H9 (cell line): ENCODE data around the gene TP73. TPM values are rescaled to one million over a fixed set of nuclear protein-coding genes. Genes with fewer than 3 reads are reported as not detected.

Experiments
- DNase-seq: peaks from one replicate; pipeline ENCODE4 v3.0.0-alpha.2; 2017
- H2AFZ ChIP-seq: one replicate; pipeline ENCODE4 v1.6.1; 2013; ENCODE audit warnings: mild to moderate bottlenecking, low read length, control low read depth, moderate library complexity
- H2AK5ac ChIP-seq: 2 replicates; pipeline ENCODE4 v1.6.1; 2013; ENCODE audit warnings: low read length, control low read depth, mixed read lengths; ENCODE audit not compliant: insufficient read length
- H2BK120ac ChIP-seq: one replicate; pipeline ENCODE4 v1.6.1; 2013; ENCODE audit warnings: low read depth, mild to moderate bottlenecking, low read length, control low read depth, inconsistent platforms; ENCODE audit not compliant: poor library complexity, severe bottlenecking
- H2BK12ac ChIP-seq: 2 replicates; pipeline ENCODE4 v1.6.1; 2013; ENCODE audit warnings: low read length, control low read depth, mixed read lengths, low read depth; ENCODE audit not compliant: insufficient read length
- H2BK15ac ChIP-seq: 2 replicates; pipeline ENCODE4 v1.6.1; 2013; ENCODE audit warnings: low read depth, low read length, control low read depth
- H2BK20ac ChIP-seq: one replicate; pipeline ENCODE4 v1.6.1; 2013; ENCODE audit warnings: low read depth, mild to moderate bottlenecking, low read length, control low read depth, inconsistent platforms; ENCODE audit not compliant: poor library complexity, severe bottlenecking
- H2BK5ac ChIP-seq: 2 replicates; pipeline ENCODE4 v1.6.1; 2013; ENCODE audit warnings: low read length, control low read depth, mixed read lengths; ENCODE audit not compliant: insufficient read length
- H3K14ac ChIP-seq: 2 replicates; pipeline ENCODE4 v1.6.1; 2013; ENCODE audit warnings: low read length, control low read depth; ENCODE audit not compliant: insufficient read depth
- H3K18ac ChIP-seq: 2 replicates; pipeline ENCODE4 v1.6.1; 2013; ENCODE audit warnings: low read depth, mild to moderate bottlenecking, mixed read lengths, low read length, control low read depth; ENCODE audit not compliant: insufficient read length
- H3K23ac ChIP-seq: 2 replicates; pipeline ENCODE4 v1.6.1; 2013; ENCODE audit warnings: low read length, control low read depth, mixed read lengths, low read depth; ENCODE audit not compliant: insufficient read length
- H3K23me2 ChIP-seq: 2 replicates; pipeline ENCODE4 v1.6.1; 2013; ENCODE audit warnings: low read depth, mild to moderate bottlenecking, mixed read lengths, low read length, control low read depth; ENCODE audit not compliant: insufficient read length, poor library complexity, severe bottlenecking
- H3K27ac ChIP-seq: 2 replicates; pipeline ENCODE4 v1.5.1; 2013; ENCODE audit warnings: low read length, control low read depth, mixed read lengths, low read depth; ENCODE audit not compliant: insufficient read length
- H3K27me3 ChIP-seq: 2 replicates; pipeline ENCODE4 v1.6.1; 2013; ENCODE audit warnings: low read length, control low read depth, inconsistent platforms; ENCODE audit not compliant: insufficient read depth
- H3K4ac ChIP-seq: 2 replicates; pipeline ENCODE4 v1.6.1; 2013; ENCODE audit warnings: low read depth, mild to moderate bottlenecking, control low read depth, inconsistent platforms, low read length, moderate library complexity
- H3K4me1 ChIP-seq: 2 replicates; pipeline ENCODE4 v1.6.1; 2013; ENCODE audit warnings: low read length, control low read depth, inconsistent platforms; ENCODE audit not compliant: insufficient read depth
- H3K4me2 ChIP-seq: 2 replicates; pipeline ENCODE4 v1.6.1; 2013; ENCODE audit warnings: low read length, control low read depth, mixed read lengths; ENCODE audit not compliant: insufficient read length, insufficient read depth
- H3K56ac ChIP-seq: 2 replicates; pipeline ENCODE4 v1.6.1; 2013; ENCODE audit warnings: low read depth, mild to moderate bottlenecking, mixed read lengths, low read length, control low read depth; ENCODE audit not compliant: insufficient read length
- H3K79me1 ChIP-seq: 2 replicates; pipeline ENCODE4 v1.6.1; 2013; ENCODE audit warnings: low read depth, mild to moderate bottlenecking, moderate library complexity, low read length, control low read depth, inconsistent platforms; ENCODE audit not compliant: insufficient read depth, poor library complexity, severe bottlenecking
- H3K79me2 ChIP-seq: 2 replicates; pipeline ENCODE4 v1.6.1; 2013; ENCODE audit warnings: low read length, control low read depth, inconsistent platforms; ENCODE audit not compliant: insufficient read depth
- H3K9ac ChIP-seq: 2 replicates; pipeline ENCODE4 v1.6.1; 2013; ENCODE audit warnings: low read length, control low read depth, mixed read lengths; ENCODE audit not compliant: insufficient read length; ENCODE audit errors: extremely low read depth
- H3K9me3 ChIP-seq: one replicate; pipeline ENCODE4 v1.6.1; 2013; ENCODE audit warnings: low read depth, low read length, inconsistent platforms; ENCODE audit not compliant: control insufficient read depth
- H3T11ph ChIP-seq: one replicate; pipeline ENCODE4 v1.6.1; 2013; ENCODE audit warnings: mild to moderate bottlenecking, low read length, control low read depth, inconsistent platforms
- H4K20me1 ChIP-seq: one replicate; pipeline ENCODE4 v1.6.1; 2013; ENCODE audit not compliant: control insufficient read depth, insufficient read length, insufficient read depth
- H4K5ac ChIP-seq: 2 replicates; pipeline ENCODE4 v1.6.1; 2013; ENCODE audit warnings: low read depth, mild to moderate bottlenecking, mixed read lengths, low read length, control low read depth; ENCODE audit not compliant: insufficient read length
- H4K8ac ChIP-seq: replicated peaks from 2 replicates; pipeline ENCODE4 v1.6.1; 2013; ENCODE audit warnings: low read length, control low read depth, mixed read lengths, low read depth; ENCODE audit not compliant: insufficient read length
- H4K91ac ChIP-seq: 2 replicates; pipeline ENCODE4 v1.6.1; 2013; ENCODE audit warnings: low read depth, mild to moderate bottlenecking, moderate library complexity, mixed read lengths, low read length, control low read depth; ENCODE audit not compliant: insufficient read length
- H3K27ac Mint-ChIP-seq, 3 experiments: 2 replicates in 2 of 3; 3 replicates in 1 of 3; pipeline ENCODE4 v1.8.0; 2020 to 2021; ENCODE audit warnings: mixed read lengths in 3 of 3, mild to moderate bottlenecking in 1 of 3, moderate library complexity in 1 of 3
- H3K27me3 Mint-ChIP-seq: 2 replicates; pipeline ENCODE4 v1.8.0; 2021; ENCODE audit warnings: low read depth, mild to moderate bottlenecking, moderate library complexity, mixed read lengths
- H3K36me3 Mint-ChIP-seq, 3 experiments: 2 replicates in 2 of 3; 3 replicates in 1 of 3; pipeline ENCODE4 v1.8.0; 2020 to 2021; ENCODE audit warnings: low read depth in 3 of 3, mixed read lengths in 3 of 3; ENCODE audit not compliant: insufficient read depth in 1 of 3
- H3K4me1 Mint-ChIP-seq, 2 experiments: 2 replicates each; pipeline ENCODE4 v1.8.0; 2020; ENCODE audit warnings: mixed read lengths in 2 of 2
- H3K4me3 Mint-ChIP-seq, 2 experiments: 2 replicates in 1 of 2; 3 replicates in 1 of 2; pipeline ENCODE4 v1.8.0; 2020 to 2021; ENCODE audit warnings: mild to moderate bottlenecking in 2 of 2, mixed read lengths in 2 of 2, moderate library complexity in 1 of 2
- H3K9me3 Mint-ChIP-seq, 2 experiments: 2 replicates in 1 of 2; 3 replicates in 1 of 2; pipeline ENCODE4 v1.8.0; 2020; ENCODE audit warnings: mild to moderate bottlenecking in 2 of 2, mixed read lengths in 2 of 2, moderate library complexity in 1 of 2
- WGBS: extraction: QIAGEN DNeasy Blood & Tissue Kit; methylation state at CpG from one replicate; pipeline ENCODE4 v1.1.7; 2013; ENCODE audit warnings: missing lambda C conversion rate, low lambda C conversion rate, mixed read lengths; ENCODE audit not compliant: insufficient read length; ENCODE audit errors: extremely low coverage; 5-methylcytosine and 5-hydroxymethylcytosine counted together
- total RNA-seq: library from RNA; stranded (reverse); gene quantifications from 2 replicates; pipeline ENCODE4 v1.2.1, GENCODE V29; 2021
- TF ChIP-seq, protein P1 (sequence below): fragments of 200-600 bp; sonication (generic); conservative IDR thresholded peaks from 3 replicates; pipeline ENCODE4 v1.8.0; 2021; ENCODE audit warnings: antibody characterized with exemption, mild to moderate bottlenecking

TP73 gene
- total RNA-seq, 1 experiment from 2014 or later = 4.7 TPM

DNA sequence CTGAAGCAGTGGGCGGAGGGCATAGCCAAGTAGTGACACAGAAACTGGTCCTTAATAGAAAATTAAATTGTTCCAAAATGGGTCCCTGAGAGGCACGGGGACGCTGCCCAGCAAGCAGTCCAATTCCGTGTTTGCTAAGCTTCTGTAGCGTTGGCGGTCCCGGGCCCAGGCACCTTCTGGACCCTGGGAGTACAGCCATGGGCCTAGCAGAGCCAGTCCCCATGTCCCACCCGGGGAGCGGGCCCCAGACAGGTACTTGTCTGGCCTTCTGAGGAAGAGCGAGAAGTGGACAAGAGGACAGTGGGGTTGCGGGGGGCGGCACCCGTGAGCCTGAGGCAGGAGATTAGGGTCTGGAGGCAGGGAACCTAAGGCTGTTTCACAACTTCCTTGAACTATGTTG is 88.4 kb downstream of the TP73 start:
- Mint-ChIP-seq H3K9me3 (no peaks in the 10 kb centered on the region), H3K4me1 (peaks cover 10 to 14% of the 10 kb centered on the region in 2 experiments), H3K27me3 (no peaks in the 10 kb centered on the region; the same call in 1 of the 2 replicates), H3K4me3 (no peak overlapping the region), H3K36me3 (peaks cover 30 to 48% (median 40%) of the 10 kb centered on the region in 3 experiments; a peak in 6 of 7 replicates), H3K27ac (no peak overlapping the region)
- Histone ChIP-seq H3T11ph (no peak overlapping the region), H4K20me1 (peaks cover 5% of the 10 kb centered on the region), H2BK120ac (no peak overlapping the region), H3K79me2 (peaks cover 2% of the 10 kb centered on the region; the same call in 1 of the 2 replicates), H3K23ac (no peak overlapping the region), H2BK20ac (no peak overlapping the region), H3K9me3 (no peaks in the 10 kb centered on the region), H4K5ac (no peak overlapping the region), H3K18ac (no peak overlapping the region), H3K23me2 (no peaks in the 10 kb centered on the region), H3K27ac (no peak overlapping the region), H3K27me3 (no peaks in the 10 kb centered on the region), H2AFZ (no peak overlapping the region), H3K4ac (no peak overlapping the region), H3K4me2 (no peak overlapping the region), H4K8ac (no peak overlapping the region), H2BK12ac (no peak overlapping the region), H2BK15ac (no peak overlapping the region), H3K4me1 (peaks cover under 1% of the 10 kb centered on the region; the same call in 1 of the 2 replicates), H2BK5ac (no peak overlapping the region), H3K56ac (no peak overlapping the region), H2AK5ac (no peak overlapping the region), H4K91ac (no peak overlapping the region), H3K79me1 (no peaks in the 10 kb centered on the region), H3K14ac (no peak overlapping the region), H3K9ac (no peak overlapping the region)
- TF ChIP-seq, protein P1, sequence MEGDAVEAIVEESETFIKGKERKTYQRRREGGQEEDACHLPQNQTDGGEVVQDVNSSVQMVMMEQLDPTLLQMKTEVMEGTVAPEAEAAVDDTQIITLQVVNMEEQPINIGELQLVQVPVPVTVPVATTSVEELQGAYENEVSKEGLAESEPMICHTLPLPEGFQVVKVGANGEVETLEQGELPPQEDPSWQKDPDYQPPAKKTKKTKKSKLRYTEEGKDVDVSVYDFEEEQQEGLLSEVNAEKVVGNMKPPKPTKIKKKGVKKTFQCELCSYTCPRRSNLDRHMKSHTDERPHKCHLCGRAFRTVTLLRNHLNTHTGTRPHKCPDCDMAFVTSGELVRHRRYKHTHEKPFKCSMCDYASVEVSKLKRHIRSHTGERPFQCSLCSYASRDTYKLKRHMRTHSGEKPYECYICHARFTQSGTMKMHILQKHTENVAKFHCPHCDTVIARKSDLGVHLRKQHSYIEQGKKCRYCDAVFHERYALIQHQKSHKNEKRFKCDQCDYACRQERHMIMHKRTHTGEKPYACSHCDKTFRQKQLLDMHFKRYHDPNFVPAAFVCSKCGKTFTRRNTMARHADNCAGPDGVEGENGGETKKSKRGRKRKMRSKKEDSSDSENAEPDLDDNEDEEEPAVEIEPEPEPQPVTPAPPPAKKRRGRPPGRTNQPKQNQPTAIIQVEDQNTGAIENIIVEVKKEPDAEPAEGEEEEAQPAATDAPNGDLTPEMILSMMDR = no peak
- WGBS = no CpG with 5 or more reads among the region's 13 CpGs
- no peak for DNase-seq
